MV-4-11 (cell line): ENCODE data around the gene TTC38.
"Not testable (repeated sequence)": the region's sequence is repeated elsewhere in the genome, so short reads cannot be mapped to it uniquely, and the experiment has no call there.

Experiments used
- DNase-seq: peaks from one replicate; lab custom pipeline; 2025; lab: John Stamatoyannopoulos, UW

Gene TTC38

DNA sequence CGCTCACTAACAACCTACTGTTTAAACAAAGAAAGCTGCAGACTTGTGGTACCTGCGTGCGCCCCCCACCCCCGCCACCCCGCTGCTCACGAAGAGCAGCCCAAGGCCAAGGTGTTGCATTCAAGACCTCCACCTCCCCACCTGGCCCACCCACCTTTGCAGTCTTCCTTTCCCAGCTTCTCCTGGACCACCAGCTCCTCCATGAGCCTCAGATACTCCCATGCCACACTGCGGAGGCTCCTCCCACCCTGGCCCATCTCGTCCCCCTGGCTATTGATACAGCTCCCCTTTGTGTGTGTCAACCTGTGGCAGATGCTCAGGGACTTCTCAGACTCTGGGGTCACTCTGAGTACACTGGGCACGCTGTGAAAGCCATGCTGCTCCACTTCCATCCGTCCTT, 21.6 kb upstream of the TTC38 start:
- DNase-seq: no peak

DNA sequence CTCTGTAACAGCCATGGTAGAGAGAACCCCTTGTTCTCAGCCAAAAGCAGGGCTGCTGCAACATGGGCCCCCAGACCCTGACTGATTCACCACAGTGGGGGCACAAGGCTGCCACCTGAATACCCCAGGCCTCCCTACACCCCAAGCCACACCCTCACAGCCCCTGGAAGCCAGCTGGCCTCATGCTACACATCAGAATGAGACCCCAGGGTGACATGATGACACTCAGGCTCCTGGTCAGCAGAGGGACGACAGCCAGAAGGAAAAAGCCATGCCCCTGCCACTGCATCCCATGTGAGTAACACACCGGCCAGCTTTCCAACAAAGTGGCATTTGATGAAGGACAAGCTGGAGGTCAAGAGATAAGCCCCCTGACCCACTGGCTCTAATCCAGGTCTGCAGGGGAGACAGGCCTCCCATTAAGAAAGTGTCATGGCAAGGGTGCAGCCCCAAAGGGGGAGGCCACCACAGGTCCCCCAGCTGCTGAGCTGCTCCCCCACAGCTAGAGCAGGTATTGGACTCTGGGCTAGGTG, 20.3 kb upstream of the TTC38 start:
- DNase-seq: no peak

DNA sequence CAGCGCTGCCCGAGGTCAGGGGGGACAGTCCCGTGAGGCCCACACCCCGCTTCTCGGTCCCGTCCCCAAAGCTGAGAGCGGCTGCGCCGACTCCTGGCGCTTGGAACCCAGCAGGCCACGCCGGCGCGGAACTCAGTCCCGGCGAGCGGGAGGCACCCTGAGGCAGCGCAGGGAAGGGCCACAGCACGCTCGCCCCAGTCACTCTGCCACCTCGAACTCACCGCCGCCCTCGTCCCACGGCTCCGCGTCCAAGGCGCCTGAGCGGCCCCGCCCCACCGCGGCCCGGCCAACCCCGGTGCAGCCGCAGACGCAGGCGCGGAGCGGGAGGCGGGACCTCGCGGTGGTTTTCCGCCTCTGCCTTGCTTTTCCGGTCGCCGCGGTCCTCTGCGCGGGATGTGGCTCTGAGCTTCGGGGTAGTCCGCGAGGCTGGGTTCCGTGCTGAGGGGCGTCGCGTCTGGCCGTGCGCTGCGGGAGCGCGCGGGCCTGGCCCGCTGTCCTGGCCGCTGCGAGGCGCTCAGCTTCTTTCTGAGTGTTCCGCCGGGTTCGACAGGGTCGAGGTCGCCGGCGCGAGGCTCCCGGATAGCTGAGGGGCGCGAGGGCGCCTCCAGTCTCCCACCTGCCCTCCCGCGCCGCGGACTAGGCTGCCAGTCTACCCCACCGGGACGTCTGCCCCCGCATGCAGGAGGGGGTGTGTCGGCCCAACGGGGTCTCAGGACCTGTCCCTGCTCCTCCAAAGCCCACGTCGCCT, 17.6 kb upstream of the TTC38 start, which contains the start of gene CDPF1:
Gene CDPF1 (minus strand): TSS at position 259 of the 748 bp plus-strand sequence. CDS start 2,009 bp downstream, outside the sequence.
- peak; percentile 86 for DNase-seq

DNA sequence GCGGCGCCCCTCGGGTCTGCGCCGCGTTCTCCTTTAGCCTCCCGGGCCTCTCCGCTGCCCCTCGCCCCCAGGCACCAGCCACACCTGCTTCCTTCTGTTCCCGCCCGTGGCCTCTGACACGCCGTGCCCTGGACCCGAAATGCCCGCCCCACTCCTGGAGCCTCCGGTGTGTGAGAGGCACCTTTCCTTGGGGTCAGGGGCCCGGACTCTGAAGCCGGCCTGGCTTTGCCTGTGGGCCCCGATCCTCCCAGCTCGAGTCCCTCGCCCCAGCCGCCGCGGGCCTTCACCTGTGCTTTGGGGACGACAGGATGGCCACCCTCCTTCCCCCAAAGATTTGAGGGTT, 17.1 kb upstream of the TTC38 start:
- DNase-seq: no peak

DNA sequence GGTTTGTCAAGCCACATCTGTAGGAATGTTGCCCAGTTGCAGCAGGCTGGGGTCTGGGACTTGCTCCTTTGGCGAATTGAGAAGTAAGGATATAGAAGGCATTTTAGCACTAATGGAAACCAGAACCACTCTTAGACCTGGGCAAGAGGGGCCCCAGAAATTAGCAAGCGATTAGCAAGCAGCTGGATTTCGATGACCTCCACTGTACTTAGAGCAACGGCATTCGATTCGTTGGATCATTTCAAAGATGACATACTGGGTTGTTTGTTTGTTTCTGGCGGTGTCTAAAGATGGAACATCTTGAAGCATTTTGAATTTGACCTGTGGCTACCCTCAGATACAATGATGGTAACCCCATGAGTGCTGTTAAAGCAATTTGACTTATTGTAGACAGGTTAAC, 16.5 kb upstream of the TTC38 start:
- no peak for DNase-seq

DNA sequence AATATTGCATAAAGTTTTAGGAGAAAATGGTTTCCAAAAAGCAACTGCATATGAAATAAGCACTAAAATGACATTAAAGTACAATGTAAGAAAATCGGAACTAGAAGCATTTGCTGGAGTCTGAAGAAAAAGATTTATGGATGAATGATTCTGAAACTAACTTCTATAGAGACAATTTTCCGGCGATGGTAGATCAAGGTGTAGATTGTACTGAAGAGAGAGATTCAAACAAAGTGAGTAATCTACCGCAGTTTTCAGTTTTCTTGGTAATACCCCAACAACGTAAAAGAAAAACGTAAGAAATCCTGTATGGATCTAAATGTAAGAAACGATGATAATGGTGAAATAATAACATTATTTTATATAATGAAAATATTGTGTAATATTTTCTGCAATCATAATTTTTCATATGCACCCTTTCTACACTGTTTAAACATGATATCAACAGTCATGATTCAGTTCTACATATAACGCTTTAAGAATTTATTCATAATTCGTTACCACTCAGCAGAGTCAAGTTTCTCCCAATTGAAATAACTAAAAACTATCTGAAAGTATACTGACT, 15.9 kb upstream of the TTC38 start:
- no peak for DNase-seq

DNA sequence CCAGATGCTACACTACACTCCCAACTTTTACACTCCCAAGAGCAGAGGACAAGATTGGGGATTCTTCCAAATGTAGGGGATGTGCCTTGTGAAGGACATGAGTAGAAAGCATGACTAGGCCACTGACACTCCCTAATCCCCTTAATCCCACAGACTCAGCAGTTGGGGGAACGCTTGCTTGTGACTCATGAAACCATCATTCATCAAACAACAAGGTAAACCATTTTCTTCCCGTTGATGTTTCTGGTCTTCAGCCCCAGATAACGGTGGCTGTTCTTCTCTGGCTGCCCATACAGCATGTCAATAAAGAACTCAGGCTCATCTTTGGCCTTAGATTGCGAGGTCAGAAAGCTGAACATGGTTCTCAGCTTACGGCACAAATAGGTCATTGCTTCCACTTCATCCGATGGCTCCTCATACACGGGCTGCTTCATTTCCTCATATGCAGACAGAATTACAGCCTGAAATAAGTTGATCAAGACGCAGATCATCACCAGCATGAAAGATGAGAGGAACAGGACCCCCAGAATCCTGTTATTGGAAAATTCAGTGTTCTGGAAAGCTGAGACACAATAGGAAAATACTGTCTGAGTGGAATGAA, 11.3 kb upstream of the TTC38 start:
- peak; percentile 93 for DNase-seq

DNA sequence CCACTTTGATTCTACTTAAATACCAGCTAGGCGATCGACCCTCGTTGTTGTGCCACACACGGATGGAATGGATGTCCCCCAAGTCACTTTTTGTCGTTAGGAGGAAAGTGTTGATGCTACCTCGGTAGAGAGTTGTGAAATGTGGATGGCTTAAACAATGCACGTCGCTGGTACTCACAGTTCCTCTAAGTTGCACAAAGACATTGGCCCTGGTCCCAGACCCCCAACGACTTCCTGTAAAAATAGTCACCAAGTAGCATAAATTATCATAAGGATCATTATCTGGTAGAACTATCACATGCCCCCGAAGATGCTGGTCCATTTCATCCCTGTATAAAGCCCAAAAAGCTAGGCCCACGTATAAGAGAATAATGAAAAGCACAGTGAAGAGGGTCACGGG, 8.4 kb upstream of the TTC38 start:
- DNase-seq: peak; percentile 90

DNA sequence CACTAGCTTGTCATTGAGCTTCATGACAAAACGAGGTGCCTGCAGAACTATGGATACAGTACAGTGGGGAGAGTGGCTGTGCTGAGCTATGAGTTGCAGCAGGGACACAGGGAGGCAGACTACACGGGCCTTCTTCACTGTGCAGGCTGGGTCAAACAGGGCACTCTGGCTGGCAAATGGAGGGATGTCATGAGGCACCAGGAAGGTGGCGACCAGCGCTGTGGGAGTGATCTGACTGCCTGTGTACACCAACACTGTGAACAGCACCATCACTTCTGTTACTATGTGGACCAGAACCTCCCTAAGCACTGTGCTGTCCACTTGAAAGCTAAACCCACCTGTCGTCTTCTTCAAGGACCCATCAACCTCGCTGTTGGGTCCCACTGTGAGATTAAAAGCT, 7.8 kb upstream of the TTC38 start:
- DNase-seq: no peak

DNA sequence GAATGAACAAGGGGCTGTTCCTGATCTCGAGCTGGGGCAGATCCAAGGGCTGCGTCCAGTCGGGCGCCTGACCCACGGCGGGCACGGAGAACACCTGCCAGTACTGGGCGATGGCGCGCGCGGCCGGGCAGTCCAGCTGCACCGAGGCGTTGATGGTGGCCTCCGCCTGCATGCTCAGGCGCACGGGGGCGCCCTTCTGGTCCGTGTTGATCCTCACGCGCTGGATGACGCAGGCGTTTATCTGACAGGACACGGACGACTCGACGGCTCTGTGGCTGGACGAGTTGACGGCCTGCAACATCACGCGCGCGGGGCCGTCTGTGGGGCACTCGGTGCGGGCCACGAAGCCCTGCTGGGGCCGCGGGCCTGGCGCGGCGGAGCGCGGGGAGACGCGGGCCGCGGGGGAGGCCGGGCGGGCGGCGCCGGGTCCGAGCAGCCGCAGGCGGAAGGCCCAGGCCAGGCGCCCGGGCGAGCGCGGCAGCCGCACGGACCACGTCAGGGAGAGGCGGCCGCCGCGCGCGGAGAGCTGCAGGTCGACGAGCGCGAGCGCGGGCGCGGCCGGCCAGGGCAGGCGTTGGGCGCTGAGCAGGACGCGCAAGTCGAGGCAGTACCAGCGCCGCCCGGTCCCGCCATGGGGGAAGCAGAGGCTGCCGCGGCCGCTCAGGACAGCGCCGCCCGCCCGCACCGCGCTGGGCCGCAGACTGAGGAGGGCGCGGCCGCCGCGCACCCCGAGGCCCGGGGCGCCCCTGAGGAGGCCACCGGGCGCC, 5.2 kb upstream of the TTC38 start:
- DNase-seq: no peak

DNA sequence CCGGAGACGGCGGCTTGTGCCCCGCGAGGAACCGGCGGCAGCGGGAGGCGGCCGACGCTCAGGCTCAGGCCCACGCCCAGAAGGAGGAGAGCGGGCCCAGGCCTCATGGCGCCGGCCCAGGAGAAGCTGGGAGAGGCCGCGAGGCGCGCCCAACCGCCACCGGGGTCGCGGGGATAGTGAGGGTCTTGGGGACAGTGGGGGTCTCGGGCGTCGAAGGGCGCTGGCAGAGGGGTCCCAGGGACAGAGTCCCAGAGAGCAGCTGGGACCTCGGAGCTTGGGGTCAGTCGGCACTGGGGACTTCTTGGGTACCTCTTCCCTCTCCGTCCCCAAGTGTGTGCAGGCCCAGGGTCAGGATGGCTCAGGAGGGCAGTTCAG, 4.6 kb upstream of the TTC38 start, which contains the start of gene PKDREJ:
Gene PKDREJ (minus strand): TSS at position 128 of the 375 bp plus-strand sequence. CDS start 21 bp downstream, at position 107.
- no peak for DNase-seq

DNA sequence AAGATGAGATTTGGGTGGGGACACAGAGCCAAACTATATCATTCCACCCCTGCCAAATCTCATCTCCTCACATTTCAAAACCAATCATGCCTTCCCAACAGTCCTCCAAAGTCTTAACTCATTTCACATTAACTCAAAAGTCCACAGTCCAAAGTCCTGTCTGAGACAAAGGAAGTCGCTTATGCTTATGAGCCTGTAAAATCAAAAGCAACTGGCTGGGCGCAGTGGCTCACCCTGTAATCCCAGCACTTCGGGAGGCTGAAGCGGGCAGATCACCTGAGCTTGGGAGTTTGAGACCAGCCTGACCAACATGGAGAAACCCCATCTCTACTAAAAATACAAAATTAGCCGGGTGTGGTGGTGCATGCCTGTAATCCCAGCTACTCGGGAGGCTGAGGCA, 3.3 kb upstream of the TTC38 start:
- not testable (repeated sequence) for DNase-seq

DNA sequence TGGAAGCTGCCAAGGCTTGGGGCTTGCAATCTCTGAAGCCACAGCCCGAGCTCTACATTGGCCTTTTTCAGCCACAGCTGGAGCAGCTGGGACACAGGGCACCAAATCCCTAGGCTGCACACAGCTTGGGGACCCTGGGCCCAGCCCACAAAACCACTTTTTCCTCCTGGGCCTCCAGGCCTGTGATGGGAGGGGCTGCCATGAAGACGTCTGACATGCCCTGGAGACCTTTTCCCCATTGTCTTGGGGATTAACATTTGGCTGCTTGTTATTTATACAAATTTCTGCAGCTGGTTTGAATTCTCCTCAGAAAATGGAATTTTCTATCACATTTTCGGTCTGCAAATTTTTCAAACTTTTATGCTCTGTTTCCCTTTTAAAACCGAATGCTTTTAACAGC, 2.2 kb upstream of the TTC38 start:
- not testable (repeated sequence) for DNase-seq

DNA sequence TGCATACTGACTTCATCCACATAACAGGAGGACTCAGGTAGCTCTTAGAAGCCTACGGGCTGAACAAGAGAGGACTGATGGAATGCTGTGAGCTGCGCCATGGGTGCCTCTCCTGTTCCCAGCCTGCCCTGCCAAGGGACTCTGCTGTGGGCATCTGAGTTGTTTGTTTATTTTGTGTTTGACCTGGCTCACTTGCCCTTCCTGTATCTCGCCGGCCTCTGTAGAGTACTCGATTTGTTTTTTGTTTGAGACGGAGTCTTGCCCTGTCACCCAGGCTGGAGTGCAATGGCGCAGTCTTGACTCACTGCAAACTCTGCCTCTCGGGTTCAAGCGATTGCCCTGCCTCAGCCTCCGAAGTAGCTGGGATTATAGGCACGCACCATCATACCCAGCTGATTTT, 1.8 kb downstream of the TTC38 start:
- DNase-seq: no peak

DNA sequence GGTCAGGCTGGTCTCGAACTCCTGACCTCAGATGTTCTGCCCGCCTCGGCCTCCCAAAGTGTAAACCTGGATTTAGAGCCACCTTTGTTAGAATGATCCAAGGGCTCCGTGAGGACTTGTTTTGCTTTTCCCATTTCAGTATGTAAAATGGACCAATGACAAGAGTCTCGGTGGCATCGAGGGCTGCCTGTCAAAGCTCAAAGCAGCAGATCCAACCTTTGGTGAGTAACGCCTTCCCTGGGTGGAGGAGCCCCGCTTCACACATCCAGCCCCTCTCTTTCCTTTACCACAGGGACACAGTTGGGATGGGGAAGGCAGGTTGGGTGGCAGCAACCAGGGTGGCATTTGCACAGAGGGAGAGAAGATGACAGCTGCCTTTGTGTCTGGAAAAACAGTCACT, 4.4 kb downstream of the TTC38 start:
- no peak for DNase-seq

DNA sequence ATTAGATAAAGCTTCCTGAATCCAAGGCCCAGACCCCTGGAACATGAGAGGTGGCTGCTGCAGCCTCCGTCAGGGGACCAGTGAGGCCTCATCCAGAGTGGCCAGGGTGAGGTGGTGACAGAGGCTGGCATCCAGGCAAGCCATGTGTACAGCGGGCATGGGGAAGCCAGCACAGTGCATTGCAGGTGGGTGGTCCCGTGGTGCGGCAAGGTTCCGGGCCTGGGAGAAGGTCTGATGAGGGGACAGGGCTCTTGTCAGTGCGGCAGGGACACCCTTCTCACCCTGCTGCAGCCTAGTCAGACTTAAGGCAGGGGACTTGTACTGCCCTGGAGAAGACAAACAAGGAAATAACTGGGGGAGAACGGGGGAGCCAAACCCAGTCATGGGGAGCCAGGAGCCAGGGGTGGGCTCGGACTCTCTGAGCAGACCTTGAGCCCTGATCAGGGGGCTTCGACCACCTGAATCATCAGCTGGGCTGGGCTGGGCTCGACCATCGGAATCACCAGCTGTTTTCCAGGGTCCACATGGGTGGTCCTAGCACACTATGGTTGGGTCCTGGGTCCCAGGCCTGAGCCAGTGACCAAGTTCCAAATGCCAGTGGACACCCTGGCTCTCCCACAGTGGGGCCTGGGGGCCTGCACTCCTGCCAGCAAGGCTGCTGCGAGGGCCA, 5.1 kb downstream of the TTC38 start:
- no peak for DNase-seq

DNA sequence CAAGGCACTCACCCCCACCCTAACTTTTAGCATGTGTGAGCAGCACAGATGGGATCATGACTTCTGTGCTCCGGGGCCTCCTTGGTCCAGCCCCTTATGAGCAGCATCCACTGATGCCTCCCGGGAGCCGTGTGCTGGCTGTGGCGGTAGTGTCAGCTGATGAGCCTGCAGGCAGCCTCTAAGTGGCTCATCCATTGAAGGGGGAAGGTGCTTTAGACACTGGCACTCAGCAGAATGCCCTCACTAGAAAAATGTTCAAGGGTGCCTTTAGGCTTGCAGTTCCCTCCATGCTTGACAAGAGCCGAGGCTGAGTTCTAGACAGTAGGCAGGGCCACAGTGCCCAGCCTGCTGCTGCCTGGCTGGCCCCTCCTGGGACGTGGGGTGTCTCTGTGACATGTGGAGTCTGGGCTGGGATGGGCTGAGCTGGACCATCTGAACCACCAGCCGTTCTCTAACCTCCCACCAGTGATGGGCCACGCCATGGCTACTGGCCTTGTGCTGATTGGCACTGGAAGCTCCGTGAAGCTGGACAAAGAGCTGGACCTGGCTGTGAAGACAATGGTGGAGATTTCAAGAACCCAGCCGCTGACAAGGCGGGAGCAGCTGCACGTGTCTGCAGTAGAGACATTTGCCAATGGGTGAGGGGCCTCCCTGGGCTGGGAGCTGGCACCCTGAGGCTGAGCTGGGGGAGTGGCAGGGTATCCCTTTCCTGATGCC, 5.8 kb downstream of the TTC38 start:
- no peak for DNase-seq

DNA sequence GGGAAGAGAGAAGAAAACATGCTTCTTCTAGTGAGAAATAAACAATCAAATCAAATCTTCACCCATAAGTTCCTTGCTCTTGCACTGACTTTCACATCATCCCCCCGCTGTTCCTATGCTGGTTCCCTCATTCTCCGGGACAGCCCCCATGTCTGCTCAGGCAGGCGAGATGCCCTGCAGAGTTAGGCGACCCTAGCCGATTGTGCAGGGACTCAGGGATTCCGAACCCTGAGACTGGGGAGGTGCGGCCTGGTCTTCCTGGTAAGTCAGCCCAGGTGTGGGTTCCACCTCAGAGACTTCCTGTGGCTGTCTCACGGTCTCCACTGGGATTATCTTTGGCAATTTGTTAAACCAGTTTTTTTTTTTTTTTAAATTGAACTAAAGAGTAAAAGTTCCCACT, 6.6 kb downstream of the TTC38 start:
- no peak for DNase-seq

DNA sequence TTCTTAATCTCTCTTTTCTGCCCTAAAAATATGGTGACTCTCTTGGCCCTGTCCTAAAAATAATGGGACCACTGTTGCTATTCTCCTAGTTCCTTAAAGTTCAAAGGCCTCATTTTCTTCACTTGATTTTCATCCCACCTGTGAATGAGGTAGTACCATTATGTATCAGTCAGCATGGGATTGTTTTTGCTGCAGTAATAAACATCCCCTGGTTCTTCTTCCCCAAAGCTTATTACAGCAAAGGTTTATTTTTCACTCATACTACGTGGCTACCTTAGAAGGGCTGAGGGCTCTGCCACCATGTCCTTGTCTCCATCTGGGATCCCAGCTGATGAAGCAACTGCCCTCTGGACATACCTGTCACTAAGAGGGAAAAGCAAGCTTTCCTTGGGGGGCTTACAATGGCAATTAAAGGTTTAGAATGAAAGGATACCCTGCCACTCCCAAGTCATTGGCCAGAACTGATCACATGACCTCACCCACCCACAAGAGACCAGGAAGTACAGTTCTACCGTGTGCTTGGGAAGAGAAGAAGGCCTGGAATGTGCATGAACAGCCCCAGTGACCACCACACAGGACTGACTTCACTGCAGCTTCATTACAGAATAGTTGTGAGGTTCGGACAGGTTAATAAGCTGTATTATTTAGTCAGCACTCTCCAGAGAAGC, 7.8 kb downstream of the TTC38 start:
- DNase-seq: no peak

DNA sequence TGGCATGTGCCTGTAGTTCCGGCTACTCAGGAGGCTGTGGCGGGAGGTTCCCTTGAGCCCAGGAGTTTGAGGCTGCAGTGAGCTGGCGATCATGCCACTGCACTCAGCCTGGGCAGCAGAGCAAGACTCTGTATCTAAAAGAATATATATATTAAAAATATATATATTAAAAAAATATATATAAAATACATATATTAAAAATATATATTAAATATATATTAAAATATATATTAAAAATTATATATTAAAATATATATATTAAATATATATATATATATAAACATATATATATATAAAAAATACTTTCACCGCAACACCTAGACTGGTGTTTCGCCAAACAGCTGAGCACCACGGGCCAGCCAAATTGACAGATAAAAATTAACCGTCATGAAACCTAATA, 8.8 kb downstream of the TTC38 start:
- no peak for DNase-seq
